ENCODE measurements around the gene FUT9. TPM values are rescaled to one million over a fixed set of nuclear protein-coding genes. Genes with fewer than 3 reads are reported as not detected.

Gene FUT9
- total RNA-seq, 4 donors from 2014 or later: 0.07 TPM; not detected in 3

GRCh38 chr6:96153775-96154174 is 138.0 kb downstream of the FUT9 start:
- Histone ChIP-seq H3K4me1 (no peaks in the 10 kb centered on the region), H3K36me3 (no peaks in the 10 kb centered on the region), H3K27me3 (no peaks in the 10 kb centered on the region), H3K9me3 (no peaks in the 10 kb centered on the region), H3K27ac (no peak overlapping the region), H3K4me3 (no peak overlapping the region)
- intact Hi-C loops (cut with DNase I; ENCODE audit: low total_unique reads): no loop called here
- no peak for DNase-seq
- TF ChIP-seq CTCF (IDR thresholded peaks at IDR 0.05) (no peak), POLR2A (IDR thresholded peaks at IDR 0.05) (no peak)

- no peak for TF ChIP-seq CTCF (IDR thresholded peaks at IDR 0.05)
- no peak for TF ChIP-seq POLR2A (IDR thresholded peaks at IDR 0.05)
- no peaks in the 10 kb centered on the region for H3K4me1 ChIP-seq
- no peaks in the 10 kb centered on the region for H3K9me3 ChIP-seq
- no peaks in the 10 kb centered on the region for H3K27me3 ChIP-seq
- H3K4me3 ChIP-seq: no peak overlapping the region
- no peaks in the 10 kb centered on the region for H3K36me3 ChIP-seq
- intact Hi-C loops (cut with DNase I; ENCODE audit: low total_unique reads): no loop called here
- H3K27ac ChIP-seq: no peak overlapping the region
- no peak for DNase-seq
Measured at GRCh38 chr6:96156425-96156824, 140.7 kb downstream of the FUT9 start.

- Histone ChIP-seq H3K4me1 (no peaks in the 10 kb centered on the region), H3K9me3 (no peaks in the 10 kb centered on the region), H3K27ac (no peak overlapping the region), H3K4me3 (no peak overlapping the region), H3K36me3 (no peaks in the 10 kb centered on the region), H3K27me3 (no peaks in the 10 kb centered on the region)
- intact Hi-C loops (cut with DNase I; ENCODE audit: low total_unique reads): no loop called here
- TF ChIP-seq POLR2A (IDR thresholded peaks at IDR 0.05) (no peak), CTCF (IDR thresholded peaks at IDR 0.05) (no peak)
- DNase-seq: no peak
Measured at GRCh38 chr6:96157018-96157565, 141.3 kb downstream of the FUT9 start.

- Histone ChIP-seq H3K36me3 (no peaks in the 10 kb centered on the region), H3K9me3 (no peaks in the 10 kb centered on the region), H3K27me3 (no peaks in the 10 kb centered on the region), H3K27ac (no peak overlapping the region), H3K4me1 (no peaks in the 10 kb centered on the region), H3K4me3 (no peak overlapping the region)
- TF ChIP-seq CTCF (IDR thresholded peaks at IDR 0.05) (no peak), POLR2A (IDR thresholded peaks at IDR 0.05) (no peak)
- intact Hi-C loops (cut with DNase I; ENCODE audit: low total_unique reads): no loop called here
- no peak for DNase-seq
Measured at GRCh38 chr6:96162711-96163120, 146.9 kb downstream of the FUT9 start.

GRCh38 chr6:96164802-96165201 is 149.0 kb downstream of the FUT9 start:
- intact Hi-C loops (cut with DNase I; ENCODE audit: low total_unique reads): no loop called here

More at GRCh38 chr6:96164802-96165201, 149.0 kb downstream of the FUT9 start:
- H3K9me3 ChIP-seq: no peaks in the 10 kb centered on the region
- no peaks in the 10 kb centered on the region for H3K4me1 ChIP-seq
- H3K36me3 ChIP-seq: no peaks in the 10 kb centered on the region
- no peak overlapping the region for H3K27ac ChIP-seq
- TF ChIP-seq CTCF (IDR thresholded peaks at IDR 0.05) (no peak), POLR2A (IDR thresholded peaks at IDR 0.05) (no peak)
- no peak for DNase-seq
- no peak overlapping the region for H3K4me3 ChIP-seq
- H3K27me3 ChIP-seq: no peaks in the 10 kb centered on the region
